Kidney (tissue), 22 donors: ENCODE measurements around the gene GOPC. TPM values are rescaled to one million over a fixed set of nuclear protein-coding genes. Genes with fewer than 3 reads are reported as not detected.
"Not testable (repeated sequence)": the region's sequence is repeated elsewhere in the genome, so short reads cannot be mapped to it uniquely, and the experiment has no call there.

Source experiments
- DNase-seq, 5 donors: peaks; one replicate each; pipeline ENCODE4 v3.0.0-alpha.2; 2013 to 2020
- FAIRE-seq: peaks from 2 replicates; lab custom pipeline; 2012; peaks lifted over from hg19 to GRCh38; lab: Jason Lieb, UNC
- H3K27ac ChIP-seq, 2 donors: one replicate each; pipeline ENCODE4 v1.7.0; 2013; ENCODE audit warnings: low read depth in 2 of 2, low read length in 2 of 2, inconsistent platforms in 1 of 2
- H3K27me3 ChIP-seq: one replicate; pipeline ENCODE4 v1.7.1; 2013; ENCODE audit warnings: low read length, inconsistent platforms; ENCODE audit not compliant: control insufficient read depth, insufficient read depth
- H3K36me3 ChIP-seq, 3 donors: one replicate each; pipeline versions ENCODE4 v1.7.0 to v1.7.1; 2013; ENCODE audit warnings: low read length in 3 of 3, control low read depth in 1 of 3, inconsistent platforms in 1 of 3; ENCODE audit not compliant: insufficient read depth in 3 of 3, control insufficient read depth in 2 of 3
- H3K4me1 ChIP-seq, 3 donors: one replicate each; pipeline versions ENCODE4 v1.7.0 to v1.7.1; 2013; ENCODE audit warnings: low read length in 3 of 3, inconsistent platforms in 1 of 3, low read depth in 1 of 3; ENCODE audit not compliant: control insufficient read depth in 2 of 3, insufficient read depth in 2 of 3
- H3K4me3 ChIP-seq, 3 donors: one replicate each; pipeline versions ENCODE4 v1.7.0 to v1.8.1; 2013; ENCODE audit warnings: low read length in 3 of 3, control low read depth in 1 of 3, inconsistent platforms in 1 of 3
- H3K9ac ChIP-seq, 3 donors: one replicate each; pipeline versions ENCODE4 v1.7.0 to v1.7.1; 2013; ENCODE audit warnings: low read length in 3 of 3, control low read depth in 1 of 3, inconsistent platforms in 1 of 3
- H3K9me3 ChIP-seq, 3 donors: one replicate each; pipeline versions ENCODE4 v1.7.0 to v1.7.1; 2013; ENCODE audit warnings: low read length in 3 of 3, control low read depth in 1 of 3, inconsistent platforms in 1 of 3; ENCODE audit not compliant: control insufficient read depth in 2 of 3, insufficient read depth in 1 of 3
- CTCF ChIP-seq: IDR thresholded peaks from 3 replicates; pipeline ENCODE4 v1.5.1; 2012; ENCODE audit warnings: mild to moderate bottlenecking, moderate library complexity, borderline replicate concordance; ENCODE audit not compliant: insufficient read depth; ENCODE audit errors: extremely low read depth
- intact Hi-C: fragments of 100-400 bp; cut with DNase I; formaldehyde crosslinking; loops from one replicate; pipeline ENCODE4 v1.11.1; 2022
- long read RNA-seq, 10 donors: library from polyadenylated mRNA in 1 of 10; unstranded in 1 of 10; transcript quantifications; one replicate each; pipeline ENCODE4 v2.0.0 and lab custom pipeline, GENCODE V29; 2021 to 2026
- polyA plus RNA-seq: library from polyadenylated mRNA; stranded (reverse); fragments of 350-450 nt; fragmentation: Illumina TruSeq; extraction: RNeasy Lipid Tissue Mini Kit (QIAGEN cat#74804); gene quantifications from one replicate; pipeline ENCODE4 v1.2.3, GENCODE V29; 2014; ENCODE audit warnings: low read depth, low replicate concordance; ENCODE audit not compliant: insufficient read depth
- total RNA-seq: library from RNA; stranded (reverse); fragmentation: NEBNext Ultra II Directional; extraction: Animal tissue kit (Norgen Biotek cat#: 25700); gene quantifications from one replicate; pipeline ENCODE4 v1.2.1, GENCODE V29; 2021
- donor health status: control.
- donor health status: control.
- donor health status: control.
- donor health status: control.
- donor health status: control.
- donor health status: DM: yes; HTN: yes; CAD: no.
- donor health status: Normal renal cell carcinoma (clear cell type).

Gene GOPC
- total RNA-seq = 21.4 TPM
- polyA plus RNA-seq = 12.5 TPM
- long read RNA-seq, donor 1, full-length matches to known transcripts = 3 of 26 reads
- long read RNA-seq, donor 1, partial matches to known transcripts = 23 of 26 reads
- long read RNA-seq, donor 1, other reads (novel, unspliced or antisense) = 0 of 26 reads
- long read RNA-seq, donor 2, full-length matches to known transcripts = 1 of 23 reads
- long read RNA-seq, donor 2, partial matches to known transcripts = 22 of 23 reads
- long read RNA-seq, donor 2, other reads (novel, unspliced or antisense) = 0 of 23 reads
- long read RNA-seq, donor 3, full-length matches to known transcripts = 3 of 24 reads
- long read RNA-seq, donor 3, partial matches to known transcripts = 21 of 24 reads
- long read RNA-seq, donor 3, other reads (novel, unspliced or antisense) = 0 of 24 reads
- long read RNA-seq, donor 4, full-length matches to known transcripts = 4 of 12 reads
- long read RNA-seq, donor 4, partial matches to known transcripts = 8 of 12 reads
- long read RNA-seq, donor 4, other reads (novel, unspliced or antisense) = 0 of 12 reads
- long read RNA-seq, donor 5, full-length matches to known transcripts = 1 of 1 reads
- long read RNA-seq, donor 5, partial matches to known transcripts = 0 of 1 reads
- long read RNA-seq, donor 5, other reads (novel, unspliced or antisense) = 0 of 1 reads
- long read RNA-seq, donor 6, full-length matches to known transcripts = 4 of 10 reads
- long read RNA-seq, donor 6, partial matches to known transcripts = 6 of 10 reads
- long read RNA-seq, donor 6, other reads (novel, unspliced or antisense) = 0 of 10 reads
- long read RNA-seq, donor 7, full-length matches to known transcripts = 18 of 30 reads
- long read RNA-seq, donor 7, partial matches to known transcripts = 8 of 30 reads
- long read RNA-seq, donor 7, other reads (novel, unspliced or antisense) = 4 of 30 reads
- long read RNA-seq, donor 8, full-length matches to known transcripts = 2 of 22 reads
- long read RNA-seq, donor 8, partial matches to known transcripts = 20 of 22 reads
- long read RNA-seq, donor 8, other reads (novel, unspliced or antisense) = 0 of 22 reads
- long read RNA-seq, donor 9, partial matches to known transcripts = 12 of 12 reads
- long read RNA-seq, donor 9, other reads (novel, unspliced or antisense) = 0 of 12 reads
- long read RNA-seq, donor 10, full-length matches to known transcripts = 1 of 9 reads
- long read RNA-seq, donor 10, partial matches to known transcripts = 8 of 9 reads
- long read RNA-seq, donor 10, other reads (novel, unspliced or antisense) = 0 of 9 reads

GRCh38 chr6:117602151-117602898 is at the start of gene GOPC:
Gene GOPC, minus strand, starts transcription at chr6:117602511. Its CDS starts 223 bp downstream, at chr6:117602288.
- DNase-seq (peak; percentile 97 to 99 (median 99)), FAIRE-seq (no peak)
- Histone ChIP-seq H3K27ac (peak within 1 kb of the TSS; percentile 92 to 98), H3K27me3 (no peaks in the 10 kb centered on the region), H3K36me3 (no peaks in the 10 kb centered on the region), H3K9me3 (no peaks in the 10 kb centered on the region), H3K9ac (peak within 1 kb of the TSS; percentile 75 to 87 (median 85)), H3K4me1 (peaks cover 0 to 2% (median 0%) of the 10 kb centered on the region in 3 donors), H3K4me3 (peak within 1 kb of the TSS; percentile 89 to 96 (median 92))
- intact Hi-C loops = no loop called here
- TF ChIP-seq CTCF = no peak

DNA sequence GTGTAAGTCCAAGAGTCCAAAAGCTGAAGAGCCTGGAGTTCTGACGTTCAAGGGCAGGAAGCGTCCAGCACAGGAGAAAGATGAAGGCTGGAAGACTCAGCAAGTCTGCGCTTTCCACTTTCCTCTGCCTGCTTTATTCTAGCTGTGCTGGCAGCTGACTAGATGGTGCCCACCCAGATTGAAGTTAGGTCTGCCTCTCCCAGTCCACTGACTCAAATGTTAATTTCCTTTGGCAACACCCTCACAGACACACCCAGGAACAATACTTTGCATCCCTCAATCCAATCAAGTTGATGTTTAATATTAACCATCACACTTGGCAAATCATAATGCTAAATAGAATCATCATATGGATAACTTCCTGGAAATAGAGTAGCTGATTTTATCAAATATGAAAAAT is 49.7 kb upstream of the GOPC start:
- H3K4me1 ChIP-seq, H3K9ac ChIP-seq, FAIRE-seq, H3K9me3 ChIP-seq, DNase-seq, H3K27me3 ChIP-seq, H3K4me3 ChIP-seq, H3K36me3 ChIP-seq, intact Hi-C loops, H3K27ac ChIP-seq: not testable (repeated sequence)

- no peaks in the 10 kb centered on the region for H3K9me3 ChIP-seq
- no peaks in the 10 kb centered on the region for H3K36me3 ChIP-seq
- H3K4me1 ChIP-seq = no peaks in the 10 kb centered on the region
- TF ChIP-seq CTCF = no peak
- no peak overlapping the region for H3K9ac ChIP-seq
- FAIRE-seq (no peak), DNase-seq (no peak)
- no peak overlapping the region for H3K4me3 ChIP-seq
- intact Hi-C loops = no loop called here
- H3K27me3 ChIP-seq = no peaks in the 10 kb centered on the region
- H3K27ac ChIP-seq = no peak overlapping the region
Observed at GRCh38 chr6:117642976-117643375, 40.7 kb upstream of the GOPC start.
